T-helper 2 cell treated with Interferon-gamma antibody and Interleukin-4, amounts not matched to agents 5 μg/mL and 100 μg/mL, for 36 hours (primary cell): ENCODE results near the gene FBXW11.
"Not testable (repeated sequence)": the region's sequence is repeated elsewhere in the genome, so short reads cannot be mapped to it uniquely, and the experiment has no call there.

Experiments used
- DNase-seq: peaks from one replicate; pipeline ENCODE4 v3.0.0; 2021; ENCODE audit warnings: low spot score
- H3K27ac Mint-ChIP-seq: one replicate; pipeline ENCODE4 v1.8.0; 2021; ENCODE audit warnings: mild to moderate bottlenecking, mixed read lengths
- H3K27me3 Mint-ChIP-seq: one replicate; pipeline ENCODE4 v1.8.0; 2021; ENCODE audit warnings: low read depth, mixed read lengths
- H3K36me3 Mint-ChIP-seq: one replicate; pipeline ENCODE4 v1.8.0; 2021; ENCODE audit warnings: low read depth, mixed read lengths
- H3K4me1 Mint-ChIP-seq: one replicate; pipeline ENCODE4 v1.8.0; 2021; ENCODE audit warnings: low read depth, mixed read lengths
- H3K4me3 Mint-ChIP-seq: one replicate; pipeline ENCODE4 v1.8.0; 2022; ENCODE audit warnings: mild to moderate bottlenecking, moderate library complexity, mixed read lengths
- H3K9me3 Mint-ChIP-seq: one replicate; pipeline ENCODE4 v1.8.0; 2021; ENCODE audit warnings: mixed read lengths

The FBXW11 gene

GRCh38 chr5:172043865-172044264, 37.4 kb upstream of the FBXW11 start:
- peaks cover 4% of the 10 kb centered on the region for H3K4me1 Mint-ChIP-seq
- no peaks in the 10 kb centered on the region for H3K9me3 Mint-ChIP-seq
- H3K27me3 Mint-ChIP-seq: no peaks in the 10 kb centered on the region
- H3K36me3 Mint-ChIP-seq: peaks cover 45% of the 10 kb centered on the region
- no peak for DNase-seq
- no peak overlapping the region for H3K27ac Mint-ChIP-seq
- no peak overlapping the region for H3K4me3 Mint-ChIP-seq

GRCh38 chr5:172042183-172042582, 35.7 kb upstream of the FBXW11 start:
- Mint-ChIP-seq H3K4me1 (peaks cover 2% of the 10 kb centered on the region), H3K9me3 (no peaks in the 10 kb centered on the region), H3K27ac (no peak overlapping the region), H3K4me3 (no peak overlapping the region), H3K27me3 (no peaks in the 10 kb centered on the region), H3K36me3 (peaks cover 35% of the 10 kb centered on the region)
- DNase-seq: no peak

GRCh38 chr5:172038167-172038566, 31.7 kb upstream of the FBXW11 start:
- no peak for DNase-seq
- no peaks in the 10 kb centered on the region for H3K27me3 Mint-ChIP-seq
- H3K36me3 Mint-ChIP-seq: peaks cover 6% of the 10 kb centered on the region
- H3K4me3 Mint-ChIP-seq: no peak overlapping the region
- H3K27ac Mint-ChIP-seq: no peak overlapping the region
- no peaks in the 10 kb centered on the region for H3K9me3 Mint-ChIP-seq
- peaks cover 11% of the 10 kb centered on the region for H3K4me1 Mint-ChIP-seq

GRCh38 chr5:172035049-172035448, 28.6 kb upstream of the FBXW11 start:
- Mint-ChIP-seq H3K9me3 (peaks cover 18% of the 10 kb centered on the region), H3K36me3 (peaks cover 6% of the 10 kb centered on the region), H3K27me3 (no peaks in the 10 kb centered on the region), H3K4me3 (peak overlapping the region; percentile 39), H3K27ac (no peak overlapping the region), H3K4me1 (peaks cover 9% of the 10 kb centered on the region)
- peak; percentile 23 for DNase-seq

GRCh38 chr5:172031894-172032461, 25.5 kb upstream of the FBXW11 start:
- Mint-ChIP-seq H3K4me3 (no peak overlapping the region), H3K27me3 (peaks cover 3% of the 10 kb centered on the region)

GRCh38 chr5:172029876-172030275, 23.4 kb upstream of the FBXW11 start:
- Mint-ChIP-seq H3K9me3 (peaks cover 18% of the 10 kb centered on the region), H3K36me3 (peaks cover 4% of the 10 kb centered on the region), H3K27me3 (peaks cover 3% of the 10 kb centered on the region), H3K4me3 (no peak overlapping the region), H3K4me1 (peaks cover 4% of the 10 kb centered on the region), H3K27ac (no peak overlapping the region)
- DNase-seq: no peak

More at GRCh38 chr5:172031894-172032461, 25.5 kb upstream of the FBXW11 start:
- H3K9me3 Mint-ChIP-seq: peaks cover 18% of the 10 kb centered on the region
- peaks cover 4% of the 10 kb centered on the region for H3K36me3 Mint-ChIP-seq
- H3K4me1 Mint-ChIP-seq: peaks cover 9% of the 10 kb centered on the region
- DNase-seq: no peak
- no peak overlapping the region for H3K27ac Mint-ChIP-seq

- H3K4me3 Mint-ChIP-seq: no peak overlapping the region
- DNase-seq: no peak
- peaks cover 3% of the 10 kb centered on the region for H3K27me3 Mint-ChIP-seq
- peaks cover 4% of the 10 kb centered on the region for H3K36me3 Mint-ChIP-seq
- H3K9me3 Mint-ChIP-seq: peaks cover 18% of the 10 kb centered on the region
- H3K27ac Mint-ChIP-seq: no peak overlapping the region
- no peaks in the 10 kb centered on the region for H3K4me1 Mint-ChIP-seq
Measured at GRCh38 chr5:172028167-172028566, 21.7 kb upstream of the FBXW11 start.

- not testable (repeated sequence) for H3K27ac Mint-ChIP-seq, H3K36me3 Mint-ChIP-seq, H3K9me3 Mint-ChIP-seq, DNase-seq, H3K4me1 Mint-ChIP-seq, H3K4me3 Mint-ChIP-seq, H3K27me3 Mint-ChIP-seq
Measured at GRCh38 chr5:172020110-172020786, 13.8 kb upstream of the FBXW11 start.

- no peak overlapping the region for H3K27ac Mint-ChIP-seq
- no peaks in the 10 kb centered on the region for H3K36me3 Mint-ChIP-seq
- no peaks in the 10 kb centered on the region for H3K27me3 Mint-ChIP-seq
- no peak overlapping the region for H3K4me3 Mint-ChIP-seq
- no peak for DNase-seq
- H3K9me3 Mint-ChIP-seq: no peaks in the 10 kb centered on the region
- no peaks in the 10 kb centered on the region for H3K4me1 Mint-ChIP-seq
Measured at GRCh38 chr5:172015346-172015745, 8.9 kb upstream of the FBXW11 start.

GRCh38 chr5:172010278-172010677, 3.8 kb upstream of the FBXW11 start:
- Mint-ChIP-seq H3K36me3 (peaks cover 2% of the 10 kb centered on the region), H3K27ac (no peak overlapping the region), H3K9me3 (no peaks in the 10 kb centered on the region), H3K4me3 (no peak overlapping the region), H3K27me3 (no peaks in the 10 kb centered on the region), H3K4me1 (peaks cover 9% of the 10 kb centered on the region)
- no peak for DNase-seq

- Mint-ChIP-seq H3K9me3 (no peaks in the 10 kb centered on the region), H3K4me1 (peaks cover 15% of the 10 kb centered on the region), H3K27ac (no peak overlapping the region), H3K36me3 (peaks cover 2% of the 10 kb centered on the region), H3K27me3 (no peaks in the 10 kb centered on the region), H3K4me3 (no peak overlapping the region)
- no peak for DNase-seq
Measured at GRCh38 chr5:172009536-172010270, 3.3 kb upstream of the FBXW11 start.

GRCh38 chr5:172008689-172009141, 2.3 kb upstream of the FBXW11 start:
- H3K9me3 Mint-ChIP-seq: no peaks in the 10 kb centered on the region
- H3K36me3 Mint-ChIP-seq: peaks cover 2% of the 10 kb centered on the region
- no peak overlapping the region for H3K4me3 Mint-ChIP-seq
- H3K27me3 Mint-ChIP-seq: no peaks in the 10 kb centered on the region
- peaks cover 16% of the 10 kb centered on the region for H3K4me1 Mint-ChIP-seq
- DNase-seq: no peak
- H3K27ac Mint-ChIP-seq: no peak overlapping the region

GRCh38 chr5:172008111-172008455, 1.6 kb upstream of the FBXW11 start:
- Mint-ChIP-seq H3K4me3 (peak overlapping the region; percentile 92), H3K36me3 (peaks cover 2% of the 10 kb centered on the region), H3K4me1 (peaks cover 17% of the 10 kb centered on the region), H3K9me3 (no peaks in the 10 kb centered on the region), H3K27me3 (no peaks in the 10 kb centered on the region), H3K27ac (peak overlapping the region; percentile 37)
- DNase-seq: no peak
